HepG2 (cell line): ENCODE data around the gene ALMS1. TPM values are rescaled to one million over a fixed set of nuclear protein-coding genes. Genes with fewer than 3 reads are reported as not detected.

Experiments used
- ATAC-seq: fragments of 200-7000 bp; cut with Tn5 transposase; 3 replicates; pipeline ENCODE4 v1.9.1; 2020; ENCODE audit warnings: mild to moderate bottlenecking, moderate library complexity
- BruUV-seq: library from RNA; stranded (reverse); fragments of 400-500 nt; replicated peaks from 2 replicates; lab custom pipeline; 2021; lab: Mats Ljungman, UMichigan
- CTCF ChIA-PET: fragments of 300-600 bp; formaldehyde crosslinking; extraction: SDS; loops from one replicate; lab custom pipeline; 2021; ENCODE audit warnings: low total read pairs, inconsistent platforms, low intra/inter-chr PET ratio; lab: Yijun Ruan, JAX
- POLR2A ChIA-PET: fragments of 350-600 bp; sonication (Branson Sonifier 250); formaldehyde crosslinking; loops from one replicate; lab custom pipeline; 2020; ENCODE audit warnings: antibody characterized with exemption, inconsistent platforms; lab: Yijun Ruan, JAX
- DNase-seq: peaks from one replicate; pipeline ENCODE4 v3.0.0-alpha.2; 2015; ENCODE audit warnings: low spot score
- FAIRE-seq: peaks from 3 replicates; lab custom pipeline; 2011; peaks lifted over from hg19 to GRCh38; lab: Jason Lieb, UNC
- H2AFZ ChIP-seq: one replicate; pipeline ENCODE4 v1.6.1; 2011; ENCODE audit warnings: low read length, inconsistent platforms
- H3K27ac ChIP-seq: fragments of 300-600 bp; 3 replicates; pipeline ENCODE4 v1.8.0; 2011; ENCODE audit warnings: mixed run types, mild to moderate bottlenecking, mixed read lengths, low read length, inconsistent platforms; ENCODE audit not compliant: insufficient read depth; ENCODE audit errors: extremely low read length
- H3K27me3 ChIP-seq, 2 experiments: fragments of 200-600 bp in 1 of 2; 2 replicates in 1 of 2; 3 replicates in 1 of 2; pipeline versions ENCODE4 v1.6.0 to v1.8.0; 2011; ENCODE audit warnings: low read length in 2 of 2, mild to moderate bottlenecking in 2 of 2, moderate library complexity in 2 of 2, inconsistent platforms in 1 of 2; ENCODE audit not compliant: insufficient read depth in 2 of 2, control insufficient read depth in 1 of 2
- H3K36me3 ChIP-seq, 2 experiments: fragments of 200-600 bp in 1 of 2; replicated peaks in 1 of 2; 2 replicates in 1 of 2; 3 replicates in 1 of 2; pipeline versions ENCODE4 v1.5.1 to v1.8.0; 2011; ENCODE audit warnings: low read length in 2 of 2, inconsistent platforms in 1 of 2; ENCODE audit not compliant: insufficient read depth in 2 of 2, control insufficient read depth in 1 of 2
- H3K4me1 ChIP-seq: 2 replicates; pipeline ENCODE4 v1.5.1; 2012; ENCODE audit warnings: low read length, inconsistent platforms; ENCODE audit not compliant: insufficient read depth
- H3K4me2 ChIP-seq: 2 replicates; pipeline ENCODE4 v1.6.0; 2011; ENCODE audit warnings: low read depth, low read length, inconsistent platforms
- H3K4me3 ChIP-seq, 3 experiments: fragments of 200-600 bp in 1 of 3; sonication (generic), shearing (Covaris generic) in 1 of 3; replicated peaks in 1 of 3; 2 replicates each; pipeline ENCODE4 v1.5.1; 2011 to 2016; ENCODE audit warnings: low read length in 3 of 3, inconsistent platforms in 2 of 3, low read depth in 2 of 3, mild to moderate bottlenecking in 2 of 3, control low read depth in 1 of 3, mixed read lengths in 1 of 3; ENCODE audit not compliant: insufficient read depth in 1 of 3
- H3K79me2 ChIP-seq: one replicate; pipeline ENCODE4 v1.6.1; 2011; ENCODE audit warnings: low read length, inconsistent platforms; ENCODE audit not compliant: insufficient read depth
- H3K9ac ChIP-seq: 2 replicates; pipeline ENCODE4 v1.6.0; 2011; ENCODE audit warnings: mild to moderate bottlenecking, low read depth, low read length, inconsistent platforms; ENCODE audit not compliant: insufficient read depth
- H3K9me3 ChIP-seq: 2 replicates; pipeline ENCODE4 v1.5.1; 2012; ENCODE audit warnings: mild to moderate bottlenecking, low read length
- H4K20me1 ChIP-seq: 2 replicates; pipeline ENCODE4 v1.6.0; 2011; ENCODE audit warnings: inconsistent platforms, mild to moderate bottlenecking, low read length, moderate library complexity; ENCODE audit not compliant: insufficient read depth
- CEBPG ChIP-seq: IDR thresholded peaks from 2 replicates; pipeline ENCODE4 v1.6.1; 2016
- DPF2 ChIP-seq: sonication (generic); formaldehyde crosslinking; IDR thresholded peaks from 2 replicates; pipeline ENCODE4 v1.4.0; 2020; ENCODE audit warnings: mild to moderate bottlenecking, low read depth, missing genetic modification reagents, borderline replicate concordance
- ELF3 ChIP-seq: IDR thresholded peaks from 2 replicates; pipeline ENCODE4 v1.6.1; 2016; ENCODE audit warnings: missing genetic modification reagents, missing compliant biosample characterization
- FOSL1 ChIP-seq: sonication (generic); formaldehyde crosslinking; IDR thresholded peaks from 2 replicates; pipeline ENCODE4 v1.9.0; 2021; ENCODE audit warnings: missing genetic modification reagents, borderline replicate concordance
- KDM1A ChIP-seq: IDR thresholded peaks from 2 replicates; pipeline ENCODE4 v1.6.1; 2016; ENCODE audit warnings: missing compliant biosample characterization
- KDM5B ChIP-seq: sonication (generic); formaldehyde crosslinking; IDR thresholded peaks from 2 replicates; pipeline ENCODE4 v1.4.0; 2020; ENCODE audit warnings: missing genetic modification reagents, mild to moderate bottlenecking, borderline replicate concordance
- NPAS2 ChIP-seq: sonication (generic); formaldehyde crosslinking; IDR thresholded peaks from 2 replicates; pipeline ENCODE4 v1.8.0; 2022; ENCODE audit warnings: mild to moderate bottlenecking, missing genetic modification reagents, borderline replicate concordance
- TCF7 ChIP-seq: sonication (generic); IDR thresholded peaks from 2 replicates; pipeline ENCODE4 v1.6.1; 2016; ENCODE audit warnings: antibody characterized with exemption, low read depth
- ZFX ChIP-seq: sonication (generic); formaldehyde crosslinking; IDR thresholded peaks from 2 replicates; pipeline ENCODE4 v1.4.0; 2020; ENCODE audit warnings: mild to moderate bottlenecking, low read depth, missing genetic modification reagents, moderate library complexity
- ZMYM2 ChIP-seq: sonication (generic); formaldehyde crosslinking; IDR thresholded peaks from 2 replicates; pipeline ENCODE4 v1.8.0; 2022; ENCODE audit warnings: mild to moderate bottlenecking, missing genetic modification reagents
- ZNF274 ChIP-seq: sonication (generic); formaldehyde crosslinking; IDR thresholded peaks from 2 replicates; pipeline ENCODE4 v1.5.1; 2020; ENCODE audit warnings: mild to moderate bottlenecking, missing genetic modification reagents
- ZNF282 ChIP-seq: fragments of 450-650 bp; IDR thresholded peaks from 2 replicates; pipeline ENCODE4 v1.6.1; 2018; ENCODE audit not compliant: partially characterized antibody
- ZNF331 ChIP-seq: sonication (generic); formaldehyde crosslinking; IDR thresholded peaks from 2 replicates; pipeline ENCODE4 v1.4.0; 2020; ENCODE audit warnings: missing genetic modification reagents
- ZNF335 ChIP-seq: sonication (generic); formaldehyde crosslinking; IDR thresholded peaks from 2 replicates; pipeline ENCODE4 v1.4.0; 2020; ENCODE audit warnings: missing genetic modification reagents
- ZNF713 ChIP-seq: sonication (generic); formaldehyde crosslinking; IDR thresholded peaks from 2 replicates; pipeline ENCODE4 v1.4.0; 2020; ENCODE audit warnings: mild to moderate bottlenecking, missing genetic modification reagents
- ZNF777 ChIP-seq: sonication (generic); formaldehyde crosslinking; IDR thresholded peaks from 2 replicates; pipeline ENCODE4 v1.4.0; 2020; ENCODE audit warnings: missing genetic modification reagents
- WGBS: methylation state at CpG from one replicate; pipeline ENCODE4 v1.1.6; 2017; ENCODE audit warnings: low lambda C conversion rate; 5-methylcytosine and 5-hydroxymethylcytosine counted together
- in situ Hi-C: cut with HindIII; loops from 2 replicates; pipeline ENCODE4 v1.10.0; 2017; ENCODE audit warnings: low pct_unique_long_range_greater_than_20kb; ENCODE audit not compliant: extremely low pct_ligation_motif_present
- intact Hi-C: fragments of 100-400 bp; cut with micrococcal nuclease; formaldehyde crosslinking; loops from one replicate; pipeline ENCODE4 v1.10.0; 2022; ENCODE audit not compliant: unreplicated experiment
- polyA plus RNA-seq, 8 experiments: library from polyadenylated mRNA; depleted of rRNA in 3 of 8; stranded (reverse) in 7 of 8; unstranded in 1 of 8; fragments of >200 nt; fragmentation: Illumina TruSeq in 4 of 8; extraction: Trizol in 4 of 8; gene quantifications; 2 replicates each; pipeline versions ENCODE4 v1.2.1 to v1.2.3, GENCODE V29; 2011 to 2016; ENCODE audit warnings: low read depth in 4 of 8, missing spikeins in 1 of 8, mixed read lengths in 1 of 8; ENCODE audit not compliant: insufficient read depth in 1 of 8
- total RNA-seq, 5 experiments: library from RNA; depleted of rRNA; stranded (reverse); fragments of >200 nt; fragmentation: Illumina TruSeq; extraction: Trizol; gene quantifications; 2 replicates each; pipeline ENCODE4 v1.2.3, GENCODE V29; 2016; ENCODE audit warnings: low read depth in 1 of 5
- TF ChIP-seq, protein P1 (sequence below): sonication (generic); formaldehyde crosslinking; IDR thresholded peaks from 2 replicates; pipeline ENCODE4 v1.4.0; 2020; ENCODE audit warnings: mild to moderate bottlenecking, missing genetic modification reagents
- TF ChIP-seq, protein P2 (sequence below): sonication (generic); formaldehyde crosslinking; IDR thresholded peaks from 2 replicates; pipeline ENCODE4 v1.4.0; 2020; ENCODE audit warnings: mild to moderate bottlenecking, missing genetic modification reagents
- TF ChIP-seq, protein P3 (sequence below): sonication (generic); formaldehyde crosslinking; IDR thresholded peaks from 2 replicates; pipeline ENCODE4 v1.4.0; 2020; ENCODE audit warnings: missing genetic modification reagents

Gene ALMS1
- total and polyA plus RNA-seq, 2 of the 13 experiments (the other 11 are each of a cell fraction or from before 2014, with no cell fraction given) = 12.9 to 21.2 TPM

DNA sequence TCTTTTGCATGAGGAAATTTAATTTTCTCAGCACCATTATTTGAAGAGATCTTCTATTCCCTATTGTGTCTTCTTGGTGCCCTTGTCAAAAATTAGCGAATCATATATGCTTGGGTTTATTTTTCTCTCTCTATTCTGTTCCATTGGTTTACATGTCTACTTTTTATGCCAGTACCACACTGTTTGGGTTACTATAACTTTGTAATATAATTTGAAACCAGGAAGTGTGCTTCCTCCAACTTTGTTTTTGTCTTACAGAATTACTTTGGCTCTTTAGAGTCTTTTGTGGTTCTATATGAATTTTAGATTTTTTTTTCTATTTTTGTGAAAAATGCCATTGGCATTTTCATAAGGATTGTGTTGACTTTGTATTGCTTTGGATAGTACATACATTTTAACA is 17.6 kb downstream of the ALMS1 start:
- intact Hi-C loops (no loop called here), in situ Hi-C loops (no loop called here)
- Histone ChIP-seq H3K9ac (no peak overlapping the region), H3K79me2 (peaks cover 12% of the 10 kb centered on the region), H3K36me3 (peaks cover 4 to 9% of the 10 kb centered on the region in 2 experiments; a peak in 2 of 5 replicates), H3K4me3 (no peak overlapping the region), H2AFZ (no peak overlapping the region), H3K4me2 (no peak overlapping the region), H3K4me1 (no peaks in the 10 kb centered on the region), H4K20me1 (no peaks in the 10 kb centered on the region; the same call in 1 of the 2 replicates), H3K27me3 (no peaks in the 10 kb centered on the region; a peak in 1 of 5 replicates), H3K27ac (no peak overlapping the region), H3K9me3 (peaks cover 30% of the 10 kb centered on the region)
- 92% methylated on average over 1 of the region's 1 CpG for WGBS
- ATAC-seq (no peak), FAIRE-seq (no peak), DNase-seq (no peak)
- no TSS peak for BruUV-seq
- POLR2A ChIA-PET = no interaction called here
- TF ChIP-seq ZNF331 = no peak
- no peak for TF ChIP-seq FOSL1 (CRISPR knock-in tag)
- TF ChIP-seq ZNF713 = no peak
- no peak for TF ChIP-seq CEBPG (CRISPR knock-in tag)
- TF ChIP-seq ZNF282 = no peak
- no peak for TF ChIP-seq DPF2 (CRISPR knock-in tag)
- TF ChIP-seq ELF3 (CRISPR knock-in tag) = no peak
- TF ChIP-seq, protein P1, sequence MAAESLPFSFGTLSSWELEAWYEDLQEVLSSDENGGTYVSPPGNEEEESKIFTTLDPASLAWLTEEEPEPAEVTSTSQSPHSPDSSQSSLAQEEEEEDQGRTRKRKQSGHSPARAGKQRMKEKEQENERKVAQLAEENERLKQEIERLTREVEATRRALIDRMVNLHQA (CRISPR knock-in tag) = no peak
- no peak for TF ChIP-seq ZNF274 (CRISPR knock-in tag)
- no peak for TF ChIP-seq ZMYM2 (CRISPR knock-in tag)
- TF ChIP-seq TCF7 = no peak
- CTCF ChIA-PET = no interaction called here

DNA sequence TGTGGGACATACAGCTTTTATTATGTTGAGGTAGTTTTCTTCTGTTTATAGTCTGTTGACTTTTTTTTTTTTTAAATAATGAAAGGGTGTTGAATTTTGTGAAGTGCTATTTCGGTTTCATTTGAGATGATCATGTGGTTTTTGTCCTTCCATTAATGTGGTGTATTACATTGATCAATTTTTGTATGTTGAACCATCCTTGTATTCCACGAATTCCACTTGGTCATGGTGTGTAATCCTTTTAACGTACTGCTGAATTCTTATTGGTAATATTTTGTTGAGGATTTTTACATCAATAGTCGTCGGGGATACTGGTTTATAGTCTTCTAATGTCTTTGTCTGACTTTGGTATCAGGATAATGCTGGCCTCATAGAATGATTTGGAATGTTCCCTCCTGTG is 18.8 kb downstream of the ALMS1 start:
- intact Hi-C loops (no loop called here), in situ Hi-C loops (no loop called here)
- Histone ChIP-seq H2AFZ (no peak overlapping the region), H4K20me1 (no peaks in the 10 kb centered on the region; the same call in 1 of the 2 replicates), H3K9ac (no peak overlapping the region), H3K4me1 (no peaks in the 10 kb centered on the region), H3K79me2 (peaks cover 10% of the 10 kb centered on the region), H3K36me3 (peaks cover under 1 to 4% of the 10 kb centered on the region in 2 experiments; a peak in 1 of 5 replicates), H3K27ac (no peak overlapping the region), H3K4me2 (no peak overlapping the region), H3K27me3 (no peaks in the 10 kb centered on the region; a peak in 1 of 5 replicates), H3K4me3 (no peak overlapping the region), H3K9me3 (peaks cover 18% of the 10 kb centered on the region)
- DNase-seq (no peak), ATAC-seq (no peak), FAIRE-seq (no peak)
- ChIA-PET CTCF (no interaction called here), POLR2A (no interaction called here)
- WGBS = 95% methylated on average over 5 of the region's 5 CpGs
- no TSS peak for BruUV-seq
- TF ChIP-seq, protein P2, sequence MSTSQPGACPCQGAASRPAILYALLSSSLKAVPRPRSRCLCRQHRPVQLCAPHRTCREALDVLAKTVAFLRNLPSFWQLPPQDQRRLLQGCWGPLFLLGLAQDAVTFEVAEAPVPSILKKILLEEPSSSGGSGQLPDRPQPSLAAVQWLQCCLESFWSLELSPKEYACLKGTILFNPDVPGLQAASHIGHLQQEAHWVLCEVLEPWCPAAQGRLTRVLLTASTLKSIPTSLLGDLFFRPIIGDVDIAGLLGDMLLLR (CRISPR knock-in tag) = no peak
- no peak for TF ChIP-seq ZNF777 (CRISPR knock-in tag)
- TF ChIP-seq ZFX (CRISPR knock-in tag) = no peak
- TF ChIP-seq ZNF335 (CRISPR knock-in tag) = no peak
- TF ChIP-seq NPAS2 (CRISPR knock-in tag) = no peak
- TF ChIP-seq, protein P3, sequence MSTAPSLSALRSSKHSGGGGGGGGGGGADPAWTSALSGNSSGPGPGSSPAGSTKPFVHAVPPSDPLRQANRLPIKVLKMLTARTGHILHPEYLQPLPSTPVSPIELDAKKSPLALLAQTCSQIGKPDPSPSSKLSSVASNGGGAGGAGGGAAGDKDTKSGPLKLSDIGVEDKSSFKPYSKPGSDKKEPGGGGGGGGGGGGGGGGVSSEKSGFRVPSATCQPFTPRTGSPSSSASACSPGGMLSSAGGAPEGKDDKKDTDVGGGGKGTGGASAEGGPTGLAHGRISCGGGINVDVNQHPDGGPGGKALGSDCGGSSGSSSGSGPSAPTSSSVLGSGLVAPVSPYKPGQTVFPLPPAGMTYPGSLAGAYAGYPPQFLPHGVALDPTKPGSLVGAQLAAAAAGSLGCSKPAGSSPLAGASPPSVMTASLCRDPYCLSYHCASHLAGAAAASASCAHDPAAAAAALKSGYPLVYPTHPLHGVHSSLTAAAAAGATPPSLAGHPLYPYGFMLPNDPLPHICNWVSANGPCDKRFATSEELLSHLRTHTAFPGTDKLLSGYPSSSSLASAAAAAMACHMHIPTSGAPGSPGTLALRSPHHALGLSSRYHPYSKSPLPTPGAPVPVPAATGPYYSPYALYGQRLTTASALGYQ (CRISPR knock-in tag) = no peak
- no peak for TF ChIP-seq KDM1A
- no peak for TF ChIP-seq KDM5B (CRISPR knock-in tag)
